Neural cell (in vitro differentiated cells): ENCODE data around the gene RYR1. TPM values are rescaled to one million over a fixed set of nuclear protein-coding genes. Genes with fewer than 3 reads are reported as not detected.

Source experiments
- H2AFZ ChIP-seq: fragments of 200-600, 300-800 bp; sonication (generic), shearing (Covaris generic); 2 replicates; pipeline ENCODE4 v1.6.0; 2014; ENCODE audit warnings: low read depth, mild to moderate bottlenecking, antibody characterized with exemption, low read length, moderate library complexity
- H3F3A ChIP-seq: fragments of 200-600 bp; shearing (Covaris generic); 2 replicates; pipeline ENCODE4 v1.6.1; 2016; ENCODE audit warnings: mild to moderate bottlenecking, moderate library complexity, mixed read lengths, antibody characterized with exemption, low read length; ENCODE audit not compliant: insufficient read depth, poor library complexity, severe bottlenecking
- H3K27ac ChIP-seq: fragments of 200-600, 300-800 bp; sonication (generic), shearing (Covaris generic); 2 replicates; pipeline ENCODE4 v1.5.1; 2014; ENCODE audit warnings: mild to moderate bottlenecking, low read length, moderate library complexity
- H3K27me3 ChIP-seq: fragments of 300-800, 200-600 bp; sonication (generic), shearing (Covaris generic); 2 replicates; pipeline ENCODE4 v1.6.0; 2014; ENCODE audit warnings: mild to moderate bottlenecking, low read depth, low read length, moderate library complexity; ENCODE audit not compliant: insufficient read depth
- H3K36me3 ChIP-seq: fragments of 300-800, 200-600 bp; sonication (generic), shearing (Covaris generic); 2 replicates; pipeline ENCODE4 v1.5.1; 2014; ENCODE audit warnings: mild to moderate bottlenecking, antibody characterized with exemption, low read length, moderate library complexity; ENCODE audit not compliant: insufficient read depth
- H3K4me2 ChIP-seq: fragments of 300-800, 200-600 bp; sonication (generic), shearing (Covaris generic); 2 replicates; pipeline ENCODE4 v1.6.0; 2014; ENCODE audit warnings: mild to moderate bottlenecking, low read length
- H3K4me3 ChIP-seq: fragments of 300-800, 200-600 bp; sonication (generic), shearing (Covaris generic); 2 replicates; pipeline ENCODE4 v1.5.1; 2014; ENCODE audit warnings: mild to moderate bottlenecking, low read length, moderate library complexity
- H3K79me2 ChIP-seq: fragments of 200-600 bp; shearing (Covaris generic); replicated peaks from 2 replicates; pipeline ENCODE4 v1.6.0; 2014; ENCODE audit warnings: mild to moderate bottlenecking, low read length, moderate library complexity; ENCODE audit not compliant: insufficient read depth
- H3K9ac ChIP-seq: fragments of 300-800, 200-600 bp; sonication (generic), shearing (Covaris generic); 2 replicates; pipeline ENCODE4 v1.6.1; 2016; ENCODE audit warnings: mild to moderate bottlenecking, low read length, mixed read lengths
- H3K9me2 ChIP-seq: fragments of 200-600 bp; shearing (Covaris generic); 2 replicates; pipeline ENCODE4 v1.6.1; 2016; ENCODE audit warnings: mild to moderate bottlenecking, low read length, mixed read lengths; ENCODE audit not compliant: insufficient read depth
- H3K9me3 ChIP-seq: fragments of 200-600, 300-800 bp; sonication (generic), shearing (Covaris generic); 2 replicates; pipeline ENCODE4 v1.6.1; 2016; ENCODE audit warnings: mild to moderate bottlenecking, mixed run types, low read length, moderate library complexity, mixed read lengths
- H4K20me1 ChIP-seq: fragments of 200-600 bp; shearing (Covaris generic); 2 replicates; pipeline ENCODE4 v1.6.1; 2016; ENCODE audit warnings: mild to moderate bottlenecking, mixed run types; ENCODE audit not compliant: insufficient read depth
- EP300 ChIP-seq: fragments of 450-650 bp; conservative IDR thresholded peaks from 2 replicates; pipeline ENCODE4 v1.6.1; 2014; ENCODE audit warnings: antibody characterized with exemption, mild to moderate bottlenecking, moderate library complexity; ENCODE audit not compliant: poor library complexity, severe bottlenecking
- EZH2 ChIP-seq: fragments of 200-600, 300-800 bp; shearing (Covaris generic), sonication (generic); IDR thresholded peaks from 2 replicates; pipeline ENCODE4 v1.6.1; 2014; ENCODE audit warnings: antibody characterized with exemption, low read length, borderline replicate concordance, mild to moderate bottlenecking; ENCODE audit not compliant: insufficient read depth, poor library complexity, severe bottlenecking
- MXI1 ChIP-seq: fragments of 450-650 bp; conservative IDR thresholded peaks from 2 replicates; pipeline ENCODE4 v1.6.1; 2014; ENCODE audit warnings: antibody characterized with exemption, mild to moderate bottlenecking; ENCODE audit not compliant: poor library complexity, severe bottlenecking
- POLR2AphosphoS5 ChIP-seq: IDR thresholded peaks from 2 replicates; pipeline ENCODE4 v1.6.1; 2012
- RAD21 ChIP-seq: fragments of 450-650 bp; conservative IDR thresholded peaks from 2 replicates; pipeline ENCODE4 v1.6.1; 2014; ENCODE audit warnings: antibody characterized with exemption, mild to moderate bottlenecking, moderate library complexity
- SMC3 ChIP-seq: fragments of 450-650 bp; conservative IDR thresholded peaks from 2 replicates; pipeline ENCODE4 v1.6.1; 2014; ENCODE audit warnings: antibody characterized with exemption, mild to moderate bottlenecking, moderate library complexity; ENCODE audit not compliant: poor library complexity
- TAF1 ChIP-seq: IDR thresholded peaks from 2 replicates; pipeline ENCODE4 v1.6.1; 2012; ENCODE audit warnings: low read depth
- polyA plus RNA-seq: library from polyadenylated mRNA; depleted of rRNA; stranded (reverse); fragments of >200 nt; gene quantifications from 2 replicates; pipeline ENCODE4 v1.2.3, GENCODE V29; 2014
- TF ChIP-seq, protein P1 (sequence below): fragments of 450-650 bp; IDR thresholded peaks from 2 replicates; pipeline ENCODE4 v1.5.1; 2014; ENCODE audit warnings: antibody characterized with exemption, mild to moderate bottlenecking, moderate library complexity; ENCODE audit not compliant: poor library complexity, severe bottlenecking
- TF ChIP-seq, protein P2 (sequence below): IDR thresholded peaks from 2 replicates; pipeline ENCODE4 v1.6.1; 2012; ENCODE audit warnings: borderline replicate concordance

RYR1 gene
- polyA plus RNA-seq, 1 donor from 2014 or later, result 0.69 TPM

DNA sequence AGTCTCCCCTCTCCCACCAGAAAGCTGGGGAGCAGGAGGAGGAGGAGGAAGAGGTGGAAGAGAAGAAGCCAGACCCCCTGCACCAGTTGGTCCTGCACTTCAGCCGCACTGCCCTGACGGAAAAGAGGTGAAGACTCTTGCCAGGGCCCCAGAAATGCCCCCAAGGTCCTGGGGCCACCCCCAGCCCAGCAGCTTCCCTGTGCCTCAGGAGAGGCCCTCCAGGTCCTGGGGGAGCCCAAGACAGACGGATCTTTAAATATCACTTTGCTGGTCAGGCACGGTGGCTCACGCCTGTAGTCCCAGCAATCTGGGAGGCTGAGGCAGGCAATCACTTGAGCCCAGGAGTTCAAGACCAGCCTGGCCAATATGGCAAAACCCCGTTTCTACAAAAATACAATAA, 95.4 kb downstream of the RYR1 start:
- peak overlapping the region; percentile 46 for H3K9ac ChIP-seq
- H3K9me2 ChIP-seq, result no peaks in the 10 kb centered on the region
- no peaks in the 10 kb centered on the region for H3K79me2 ChIP-seq
- no peak overlapping the region for H3K4me2 ChIP-seq
- no peaks in the 10 kb centered on the region for H3K27me3 ChIP-seq
- TF ChIP-seq EP300 (no peak), EZH2 (no peak), TAF1 (no peak), SMC3 (no peak), MXI1 (no peak), POLR2AphosphoS5 (no peak), RAD21 (no peak)
- TF ChIP-seq, protein P1, sequence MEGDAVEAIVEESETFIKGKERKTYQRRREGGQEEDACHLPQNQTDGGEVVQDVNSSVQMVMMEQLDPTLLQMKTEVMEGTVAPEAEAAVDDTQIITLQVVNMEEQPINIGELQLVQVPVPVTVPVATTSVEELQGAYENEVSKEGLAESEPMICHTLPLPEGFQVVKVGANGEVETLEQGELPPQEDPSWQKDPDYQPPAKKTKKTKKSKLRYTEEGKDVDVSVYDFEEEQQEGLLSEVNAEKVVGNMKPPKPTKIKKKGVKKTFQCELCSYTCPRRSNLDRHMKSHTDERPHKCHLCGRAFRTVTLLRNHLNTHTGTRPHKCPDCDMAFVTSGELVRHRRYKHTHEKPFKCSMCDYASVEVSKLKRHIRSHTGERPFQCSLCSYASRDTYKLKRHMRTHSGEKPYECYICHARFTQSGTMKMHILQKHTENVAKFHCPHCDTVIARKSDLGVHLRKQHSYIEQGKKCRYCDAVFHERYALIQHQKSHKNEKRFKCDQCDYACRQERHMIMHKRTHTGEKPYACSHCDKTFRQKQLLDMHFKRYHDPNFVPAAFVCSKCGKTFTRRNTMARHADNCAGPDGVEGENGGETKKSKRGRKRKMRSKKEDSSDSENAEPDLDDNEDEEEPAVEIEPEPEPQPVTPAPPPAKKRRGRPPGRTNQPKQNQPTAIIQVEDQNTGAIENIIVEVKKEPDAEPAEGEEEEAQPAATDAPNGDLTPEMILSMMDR, result no peak
- TF ChIP-seq, protein P2, sequence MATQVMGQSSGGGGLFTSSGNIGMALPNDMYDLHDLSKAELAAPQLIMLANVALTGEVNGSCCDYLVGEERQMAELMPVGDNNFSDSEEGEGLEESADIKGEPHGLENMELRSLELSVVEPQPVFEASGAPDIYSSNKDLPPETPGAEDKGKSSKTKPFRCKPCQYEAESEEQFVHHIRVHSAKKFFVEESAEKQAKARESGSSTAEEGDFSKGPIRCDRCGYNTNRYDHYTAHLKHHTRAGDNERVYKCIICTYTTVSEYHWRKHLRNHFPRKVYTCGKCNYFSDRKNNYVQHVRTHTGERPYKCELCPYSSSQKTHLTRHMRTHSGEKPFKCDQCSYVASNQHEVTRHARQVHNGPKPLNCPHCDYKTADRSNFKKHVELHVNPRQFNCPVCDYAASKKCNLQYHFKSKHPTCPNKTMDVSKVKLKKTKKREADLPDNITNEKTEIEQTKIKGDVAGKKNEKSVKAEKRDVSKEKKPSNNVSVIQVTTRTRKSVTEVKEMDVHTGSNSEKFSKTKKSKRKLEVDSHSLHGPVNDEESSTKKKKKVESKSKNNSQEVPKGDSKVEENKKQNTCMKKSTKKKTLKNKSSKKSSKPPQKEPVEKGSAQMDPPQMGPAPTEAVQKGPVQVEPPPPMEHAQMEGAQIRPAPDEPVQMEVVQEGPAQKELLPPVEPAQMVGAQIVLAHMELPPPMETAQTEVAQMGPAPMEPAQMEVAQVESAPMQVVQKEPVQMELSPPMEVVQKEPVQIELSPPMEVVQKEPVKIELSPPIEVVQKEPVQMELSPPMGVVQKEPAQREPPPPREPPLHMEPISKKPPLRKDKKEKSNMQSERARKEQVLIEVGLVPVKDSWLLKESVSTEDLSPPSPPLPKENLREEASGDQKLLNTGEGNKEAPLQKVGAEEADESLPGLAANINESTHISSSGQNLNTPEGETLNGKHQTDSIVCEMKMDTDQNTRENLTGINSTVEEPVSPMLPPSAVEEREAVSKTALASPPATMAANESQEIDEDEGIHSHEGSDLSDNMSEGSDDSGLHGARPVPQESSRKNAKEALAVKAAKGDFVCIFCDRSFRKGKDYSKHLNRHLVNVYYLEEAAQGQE, result no peak
- no peaks in the 10 kb centered on the region for H3K36me3 ChIP-seq
- H3K27ac ChIP-seq, result peak overlapping the region; percentile 81
- H3K4me3 ChIP-seq, result no peak overlapping the region
- no peaks in the 10 kb centered on the region for H4K20me1 ChIP-seq
- no peaks in the 10 kb centered on the region for H3K9me3 ChIP-seq
- H3F3A ChIP-seq, result no peaks in the 10 kb centered on the region
- H2AFZ ChIP-seq, result no peak overlapping the region

DNA sequence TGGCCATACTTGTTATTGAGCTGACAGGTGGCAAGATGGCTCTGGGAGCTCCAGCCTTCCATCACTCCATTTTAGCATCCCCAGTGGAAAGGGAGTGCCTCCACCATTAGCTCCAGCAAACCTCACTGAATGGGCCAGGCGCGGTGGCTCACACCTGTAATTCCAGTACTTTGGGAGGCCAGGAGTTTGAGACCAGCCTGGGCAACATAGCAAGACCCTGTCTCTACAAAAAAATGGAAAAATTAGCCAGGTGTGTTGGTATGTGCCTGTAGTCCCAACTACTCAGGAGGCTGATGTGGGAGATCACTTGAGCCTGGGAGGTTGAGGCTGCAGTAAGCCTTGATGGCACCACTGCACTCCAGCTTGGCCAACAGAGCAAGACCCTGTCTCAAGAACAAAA, 98.0 kb downstream of the RYR1 start:
- Histone ChIP-seq H3K9me3 (peaks cover 12% of the 10 kb centered on the region), H3K4me3 (no peak overlapping the region), H3K27ac (no peak overlapping the region), H3K27me3 (no peaks in the 10 kb centered on the region), H3K9ac (no peak overlapping the region), H3F3A (no peaks in the 10 kb centered on the region), H3K9me2 (no peaks in the 10 kb centered on the region), H3K36me3 (no peaks in the 10 kb centered on the region), H4K20me1 (no peaks in the 10 kb centered on the region), H3K4me2 (no peak overlapping the region), H2AFZ (no peak overlapping the region), H3K79me2 (no peaks in the 10 kb centered on the region)
- TF ChIP-seq RAD21 (no peak), EZH2 (no peak), POLR2AphosphoS5 (no peak)

DNA sequence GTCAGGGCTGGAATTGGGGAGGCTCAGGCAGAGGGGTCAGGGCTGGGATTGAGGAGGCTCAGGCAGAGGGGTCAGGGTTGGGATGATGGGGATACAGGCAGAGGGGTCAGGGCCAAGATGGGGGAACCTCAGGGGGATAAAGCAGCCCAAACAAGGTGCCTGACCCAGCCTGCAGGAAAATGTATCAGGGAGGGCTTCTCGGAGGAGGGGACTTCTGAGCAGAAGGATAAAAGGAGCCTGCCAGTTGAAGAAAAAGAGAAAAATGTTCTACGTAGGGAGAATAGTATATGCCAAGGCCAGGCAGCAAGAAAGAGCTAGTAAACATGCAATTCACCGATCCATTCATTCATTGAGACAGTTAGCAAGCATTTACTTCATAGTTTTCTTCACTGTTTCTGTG, 99.4 kb downstream of the RYR1 start:
- Histone ChIP-seq H3K4me2 (no peak overlapping the region), H3K27ac (no peak overlapping the region), H3K79me2 (no peaks in the 10 kb centered on the region), H3F3A (no peaks in the 10 kb centered on the region), H3K9me2 (no peaks in the 10 kb centered on the region), H3K9me3 (peaks cover 12% of the 10 kb centered on the region), H3K27me3 (no peaks in the 10 kb centered on the region), H2AFZ (no peak overlapping the region), H3K4me3 (no peak overlapping the region), H3K36me3 (no peaks in the 10 kb centered on the region), H3K9ac (no peak overlapping the region), H4K20me1 (no peaks in the 10 kb centered on the region)
- no peak for TF ChIP-seq MXI1
- TF ChIP-seq RAD21, result no peak
- TF ChIP-seq EZH2, result no peak
- TF ChIP-seq POLR2AphosphoS5, result no peak
- TF ChIP-seq SMC3, result no peak
- TF ChIP-seq, protein P2, result no peak
- TF ChIP-seq EP300, result no peak
- TF ChIP-seq, protein P1, result no peak
- no peak for TF ChIP-seq TAF1
